Duodenal mucosa (tissue), 2 donors: Measurements from ENCODE around the gene RHOG.

Experiments used
- H3K27ac ChIP-seq: one replicate; pipeline ENCODE4 v1.7.0; 2013; ENCODE audit warnings: low read depth, low read length
- H3K27me3 ChIP-seq, 2 donors: one replicate each; pipeline ENCODE4 v1.7.0; 2013; ENCODE audit warnings: low read length in 2 of 2, control low read depth in 1 of 2; ENCODE audit not compliant: insufficient read depth in 2 of 2, control insufficient read depth in 1 of 2
- H3K36me3 ChIP-seq, 2 donors: one replicate each; pipeline ENCODE4 v1.7.0; 2013; ENCODE audit warnings: low read length in 2 of 2, control low read depth in 1 of 2; ENCODE audit not compliant: insufficient read depth in 2 of 2, control insufficient read depth in 1 of 2
- H3K4me1 ChIP-seq, 2 donors: one replicate each; pipeline ENCODE4 v1.7.0; 2013; ENCODE audit warnings: low read length in 2 of 2, control low read depth in 1 of 2; ENCODE audit not compliant: insufficient read depth in 2 of 2, control insufficient read depth in 1 of 2
- H3K4me3 ChIP-seq, 2 donors: one replicate each; pipeline ENCODE4 v1.7.0; 2013; ENCODE audit warnings: low read length in 2 of 2, low read depth in 1 of 2
- H3K9ac ChIP-seq, 2 donors: one replicate each; pipeline ENCODE4 v1.7.0; 2013; ENCODE audit warnings: low read length in 2 of 2, low read depth in 1 of 2
- H3K9me3 ChIP-seq, 2 donors: one replicate each; pipeline ENCODE4 v1.7.0; 2013; ENCODE audit warnings: low read length in 2 of 2, control low read depth in 1 of 2; ENCODE audit not compliant: control insufficient read depth in 1 of 2

RHOG gene

GRCh38 chr11:3826721-3827120 lies 14.0 kb downstream of the RHOG start:
- Histone ChIP-seq H3K36me3 (peaks cover 13 to 50% of the 10 kb centered on the region in 2 donors), H3K4me1 (peaks cover 9 to 10% of the 10 kb centered on the region in 2 donors), H3K4me3 (no peak overlapping the region), H3K27me3 (no peaks in the 10 kb centered on the region), H3K9me3 (no peaks in the 10 kb centered on the region), H3K9ac (no peak overlapping the region), H3K27ac (no peak overlapping the region)

- H3K36me3 ChIP-seq, result peaks cover 13 to 54% of the 10 kb centered on the region in 2 donors
- H3K9ac ChIP-seq, result no peak overlapping the region
Measured at GRCh38 chr11:3825473-3826154, 15.1 kb downstream of the RHOG start.

GRCh38 chr11:3824714-3825472 lies 15.9 kb downstream of the RHOG start:
- Histone ChIP-seq H3K36me3 (peaks cover 13 to 50% of the 10 kb centered on the region in 2 donors), H3K27ac (no peak overlapping the region), H3K27me3 (no peaks in the 10 kb centered on the region)

More at GRCh38 chr11:3825473-3826154, 15.1 kb downstream of the RHOG start:
- Histone ChIP-seq H3K27me3 (no peaks in the 10 kb centered on the region), H3K4me1 (peaks cover 0 to under 1% of the 10 kb centered on the region in 2 donors), H3K27ac (no peak overlapping the region), H3K9me3 (no peaks in the 10 kb centered on the region), H3K4me3 (no peak overlapping the region)

GRCh38 chr11:3823762-3824506 lies 16.8 kb downstream of the RHOG start:
- Histone ChIP-seq H3K36me3 (peaks cover 13 to 44% of the 10 kb centered on the region in 2 donors), H3K4me3 (no peak overlapping the region), H3K27ac (no peak overlapping the region), H3K27me3 (no peaks in the 10 kb centered on the region), H3K9ac (no peak overlapping the region), H3K9me3 (no peaks in the 10 kb centered on the region), H3K4me1 (no peaks in the 10 kb centered on the region)

More at GRCh38 chr11:3824714-3825472, 15.9 kb downstream of the RHOG start:
- Histone ChIP-seq H3K9me3 (no peaks in the 10 kb centered on the region), H3K4me1 (no peaks in the 10 kb centered on the region), H3K9ac (no peak overlapping the region), H3K4me3 (no peak overlapping the region)

- Histone ChIP-seq H3K4me3 (no peak overlapping the region), H3K27ac (no peak overlapping the region), H3K9me3 (no peaks in the 10 kb centered on the region), H3K27me3 (no peaks in the 10 kb centered on the region), H3K36me3 (peaks cover 13 to 46% of the 10 kb centered on the region in 2 donors), H3K4me1 (no peaks in the 10 kb centered on the region), H3K9ac (no peak overlapping the region)
Measured at GRCh38 chr11:3823303-3823702, 17.5 kb downstream of the RHOG start.

- H3K27me3 ChIP-seq, result no peaks in the 10 kb centered on the region
- no peak overlapping the region for H3K4me3 ChIP-seq
- H3K27ac ChIP-seq, result no peak overlapping the region
- no peak overlapping the region for H3K9ac ChIP-seq
- no peaks in the 10 kb centered on the region for H3K9me3 ChIP-seq
- H3K36me3 ChIP-seq, result peaks cover 7 to 37% of the 10 kb centered on the region in 2 donors
- no peaks in the 10 kb centered on the region for H3K4me1 ChIP-seq
Measured at GRCh38 chr11:3822312-3822711, 18.4 kb downstream of the RHOG start.

GRCh38 chr11:3820971-3821370 lies 19.8 kb downstream of the RHOG start:
- H3K36me3 ChIP-seq, result peaks cover 0 to 24% of the 10 kb centered on the region in 2 donors
- no peak overlapping the region for H3K9ac ChIP-seq
- H3K9me3 ChIP-seq, result no peaks in the 10 kb centered on the region
- no peak overlapping the region for H3K27ac ChIP-seq
- H3K27me3 ChIP-seq, result no peaks in the 10 kb centered on the region
- H3K4me1 ChIP-seq, result no peaks in the 10 kb centered on the region
- H3K4me3 ChIP-seq, result no peak overlapping the region

GRCh38 chr11:3817181-3817800 lies 23.5 kb downstream of the RHOG start:
- Histone ChIP-seq H3K4me3 (no peak overlapping the region), H3K27me3 (no peaks in the 10 kb centered on the region), H3K4me1 (no peaks in the 10 kb centered on the region), H3K36me3 (peaks cover 0 to 7% of the 10 kb centered on the region in 2 donors), H3K9me3 (no peaks in the 10 kb centered on the region), H3K9ac (no peak overlapping the region), H3K27ac (no peak overlapping the region)

GRCh38 chr11:3816673-3817072 lies 24.1 kb downstream of the RHOG start:
- H3K4me3 ChIP-seq, result no peak overlapping the region
- H3K4me1 ChIP-seq, result no peaks in the 10 kb centered on the region
- H3K9me3 ChIP-seq, result no peaks in the 10 kb centered on the region
- peaks cover 0 to 10% of the 10 kb centered on the region in 2 donors for H3K36me3 ChIP-seq
- no peak overlapping the region for H3K27ac ChIP-seq
- H3K9ac ChIP-seq, result no peak overlapping the region
- no peaks in the 10 kb centered on the region for H3K27me3 ChIP-seq
